ENCODE data around the gene POC1A.

Gene POC1A

GRCh38 chr3:52063026-52063723 lies 91.0 kb downstream of the POC1A start:
- DNase-seq (ENCODE audit: low read depth) = no peak

GRCh38 chr3:52062505-52062904 lies 91.7 kb downstream of the POC1A start:
- peak; percentile 92 for DNase-seq (ENCODE audit: low read depth)

- no peak for DNase-seq (ENCODE audit: low read depth)
These were observed 92.9 kb downstream of the POC1A start for GRCh38 chr3:52061121-52061910.

GRCh38 chr3:52059781-52060180 lies 94.4 kb downstream of the POC1A start:
- DNase-seq (ENCODE audit: low read depth) = no peak

GRCh38 chr3:52057812-52058495 lies 96.3 kb downstream of the POC1A start:
- DNase-seq (ENCODE audit: low read depth) = no peak

GRCh38 chr3:52056968-52057811 lies 97.0 kb downstream of the POC1A start:
- DNase-seq (ENCODE audit: low read depth) = peak; percentile 99

GRCh38 chr3:52056521-52056967 lies 97.7 kb downstream of the POC1A start, which contains the start of gene DUSP7:
Gene DUSP7 (minus strand): TSS chr3:52056571. CDS start chr3:52056366, 205 bp downstream.
- peak; percentile 71 for DNase-seq (ENCODE audit: low read depth)

GRCh38 chr3:52055537-52056351 lies 98.5 kb downstream of the POC1A start:
- peak; percentile 69 for DNase-seq (ENCODE audit: low read depth)

- DNase-seq (ENCODE audit: low read depth) = no peak
These were observed 99.3 kb downstream of the POC1A start for GRCh38 chr3:52054661-52055511.

- DNase-seq (ENCODE audit: low read depth) = peak; percentile 70
These were observed 100.6 kb downstream of the POC1A start for GRCh38 chr3:52053307-52054304.

- peak; percentile 77 for DNase-seq (ENCODE audit: low read depth)
These were observed 101.4 kb downstream of the POC1A start for GRCh38 chr3:52052831-52053306.

- DNase-seq (ENCODE audit: low read depth) = no peak
These were observed 102.8 kb downstream of the POC1A start for GRCh38 chr3:52051444-52051843.

GRCh38 chr3:52050571-52050970 lies 103.7 kb downstream of the POC1A start:
- no peak for DNase-seq (ENCODE audit: low read depth)

- DNase-seq (ENCODE audit: low read depth) = no peak
These were observed 104.7 kb downstream of the POC1A start for GRCh38 chr3:52049503-52049902.

GRCh38 chr3:52047295-52047960 lies 106.8 kb downstream of the POC1A start:
- no peak for DNase-seq (ENCODE audit: low read depth)

- DNase-seq (ENCODE audit: low read depth) = no peak
These were observed 107.4 kb downstream of the POC1A start for GRCh38 chr3:52046902-52047239.

- peak; percentile 95 for DNase-seq (ENCODE audit: low read depth)
These were observed 107.9 kb downstream of the POC1A start for GRCh38 chr3:52046186-52046901.

All from iris pigment epithelial cell (primary cell).